Erythroblast (primary cell): Measurements from ENCODE around the gene VPS13C.

Source experiments
- DNase-seq, 2 experiments: peaks; one replicate each; lab custom pipeline; 2025; lab: John Stamatoyannopoulos, UW
- GATA1 ChIP-seq: IDR thresholded peaks from 2 replicates; pipeline ENCODE4 v1.6.1; 2011; ENCODE audit warnings: low read depth, mild to moderate bottlenecking, control low read depth, low read length, moderate library complexity
- POLR2A ChIP-seq: IDR thresholded peaks from 2 replicates; pipeline ENCODE4 v1.6.1; 2011; ENCODE audit warnings: mild to moderate bottlenecking, low read length

Gene VPS13C

DNA sequence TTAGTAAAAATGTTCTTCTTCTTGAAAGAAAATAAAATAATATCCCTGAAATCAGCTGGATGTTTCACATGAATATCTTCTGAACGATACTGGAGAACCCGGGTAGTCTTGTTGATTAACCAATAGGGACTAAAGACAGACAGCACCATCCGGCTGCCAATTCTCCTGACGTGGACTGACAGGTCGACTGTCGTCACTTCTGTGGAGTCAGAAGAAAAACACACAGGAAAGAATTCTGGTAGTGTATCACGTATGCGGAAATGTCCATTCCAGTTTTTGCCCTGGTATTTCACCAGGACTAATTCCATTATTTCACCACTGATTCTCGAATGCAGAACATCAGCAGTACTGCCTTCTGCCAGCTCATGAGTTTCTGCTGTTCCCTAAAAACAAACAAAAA, 144.6 kb downstream of the VPS13C start:
- no peak for DNase-seq
- TF ChIP-seq POLR2A: no peak

DNA sequence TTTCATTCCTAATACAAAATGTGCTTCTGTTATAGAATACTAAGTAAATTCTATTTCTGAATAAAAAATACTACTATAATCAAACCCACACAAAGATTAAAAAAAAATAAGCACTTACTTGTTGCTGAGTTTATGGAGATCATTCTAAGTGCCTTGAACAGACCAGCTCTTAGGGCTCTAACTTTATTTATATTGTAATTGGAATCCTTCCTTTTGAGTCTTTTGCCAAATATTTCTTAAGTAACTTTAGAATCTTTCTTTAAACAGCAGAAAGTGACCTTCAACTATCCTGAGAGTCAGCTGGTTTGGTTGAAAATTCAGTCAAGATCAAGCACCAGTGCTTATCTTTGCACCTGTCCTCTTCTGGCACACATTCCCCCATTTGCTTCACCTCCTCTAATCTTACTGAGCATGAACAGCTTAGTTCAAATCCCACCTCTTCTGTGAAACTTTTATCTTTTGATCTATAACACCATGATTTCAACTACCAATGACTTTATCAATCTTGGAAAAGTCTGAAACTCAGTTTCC, 149.3 kb downstream of the VPS13C start:
- DNase-seq: peak in 1 of 2 experiments; percentile 30
- TF ChIP-seq GATA1 (no peak), POLR2A (no peak)

DNA sequence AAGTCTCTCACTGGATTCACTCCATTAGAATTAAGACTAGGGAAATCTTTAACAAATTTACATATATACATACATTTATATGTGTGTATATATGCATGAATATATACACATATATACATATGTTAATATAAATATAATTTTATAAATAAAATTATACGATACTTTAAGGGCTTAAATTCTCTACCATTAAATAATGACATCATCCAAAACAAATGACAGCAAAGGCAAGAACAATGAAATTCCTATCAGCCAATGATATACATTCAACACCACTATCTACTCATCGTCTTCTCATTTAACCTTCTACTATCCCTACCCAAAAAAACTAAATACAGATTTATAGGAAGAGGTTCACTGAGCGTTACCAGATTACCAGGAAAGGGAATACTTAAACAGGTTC, 152.0 kb downstream of the VPS13C start:
- TF ChIP-seq POLR2A (no peak), GATA1 (no peak)
- no peak for DNase-seq

DNA sequence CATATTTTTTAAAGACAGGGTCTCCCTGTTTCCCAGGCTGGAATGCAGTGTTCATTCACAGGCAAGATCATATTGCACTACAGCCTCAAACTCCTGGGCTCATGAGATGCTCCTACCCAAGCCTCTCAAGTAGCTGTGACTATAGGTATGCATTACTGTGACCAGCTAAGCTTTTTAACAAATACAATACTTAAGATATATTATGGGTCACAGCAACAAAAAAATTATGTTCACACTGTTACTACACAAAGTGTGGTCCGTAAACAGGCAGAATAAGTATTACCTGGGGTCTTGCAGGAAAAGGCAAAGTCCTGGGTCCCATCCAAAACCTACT, 152.5 kb downstream of the VPS13C start:
- DNase-seq: no peak
- TF ChIP-seq GATA1 (no peak), POLR2A (no peak)

DNA sequence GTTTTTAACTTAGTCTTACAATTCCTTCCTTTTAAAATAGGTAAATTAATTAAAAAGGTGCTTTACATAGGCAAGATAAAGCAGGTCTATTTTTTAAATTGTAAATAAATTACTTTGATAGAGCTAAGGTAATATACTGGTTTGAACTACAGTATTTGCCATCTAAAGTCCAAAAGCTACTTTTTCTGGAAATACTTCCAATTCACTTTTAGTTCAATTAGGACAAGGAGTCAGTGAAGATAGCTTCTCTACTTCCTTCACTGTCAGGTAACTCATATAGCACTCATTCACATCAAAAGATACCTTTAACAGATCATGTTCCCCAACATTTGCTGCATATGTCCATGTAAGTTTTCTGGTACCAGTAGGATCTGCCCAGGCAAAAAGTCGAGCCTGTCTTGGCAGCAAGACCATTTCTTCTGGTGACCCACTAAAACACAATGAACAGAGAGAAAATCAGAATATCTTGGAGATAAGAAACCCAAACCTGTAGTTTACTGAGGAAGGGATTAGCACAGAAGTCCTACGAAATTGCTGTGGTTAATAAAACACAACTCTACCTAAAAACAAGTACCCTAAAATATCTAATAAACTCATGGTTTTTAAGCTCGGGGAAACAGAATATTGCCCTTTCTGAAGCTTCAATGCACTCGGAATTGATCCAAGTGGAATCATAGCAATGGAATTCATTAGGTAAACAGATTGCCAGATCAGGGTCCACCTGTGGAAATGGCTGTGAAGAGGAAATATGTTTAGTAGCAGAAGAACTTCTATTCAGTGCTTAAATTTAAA, 153.1 kb downstream of the VPS13C start:
- DNase-seq: no peak
- no peak for TF ChIP-seq GATA1
- TF ChIP-seq POLR2A: no peak

DNA sequence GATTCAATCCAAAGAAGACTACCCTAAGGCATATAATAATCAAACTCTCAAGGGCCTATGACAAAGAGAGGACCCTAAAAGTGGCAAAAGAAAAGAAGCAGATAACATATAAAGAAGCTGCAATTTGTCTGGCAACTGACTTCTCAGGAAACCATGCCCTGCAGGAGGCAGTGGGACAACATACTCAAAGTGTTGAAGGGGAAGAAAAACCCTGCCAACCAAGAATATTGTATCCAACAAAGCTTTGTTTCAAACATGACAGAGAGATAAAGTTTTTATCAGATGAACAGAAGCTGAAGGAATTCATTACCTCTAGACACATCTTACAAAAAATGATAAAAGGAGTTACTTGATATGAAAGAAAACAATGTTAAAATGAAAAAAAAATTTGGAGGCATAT, 167.1 kb downstream of the VPS13C start:
- TF ChIP-seq GATA1 (no peak), POLR2A (no peak)
- DNase-seq: peak in 1 of 2 experiments; percentile 5

DNA sequence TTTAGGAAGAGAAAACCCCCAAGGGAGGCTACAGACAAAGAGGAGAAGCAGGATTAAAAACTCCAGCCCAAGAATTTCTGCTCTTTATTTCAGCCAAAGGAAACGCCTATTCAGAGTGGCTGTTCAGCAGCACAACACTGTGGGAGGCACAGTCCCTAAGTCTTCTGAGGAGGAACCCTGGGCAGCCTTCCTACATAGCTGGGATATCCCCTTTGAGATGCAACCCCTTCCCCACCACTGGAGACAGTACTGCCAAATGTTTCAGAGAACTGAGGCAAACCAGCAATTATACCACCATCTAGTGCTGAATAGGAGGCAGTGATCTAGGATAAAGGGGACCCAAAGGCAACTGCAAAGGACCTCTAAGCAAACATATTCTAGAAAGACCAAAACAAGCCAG, 168.1 kb downstream of the VPS13C start:
- TF ChIP-seq POLR2A: no peak
- no peak for TF ChIP-seq GATA1
- DNase-seq: no peak

DNA sequence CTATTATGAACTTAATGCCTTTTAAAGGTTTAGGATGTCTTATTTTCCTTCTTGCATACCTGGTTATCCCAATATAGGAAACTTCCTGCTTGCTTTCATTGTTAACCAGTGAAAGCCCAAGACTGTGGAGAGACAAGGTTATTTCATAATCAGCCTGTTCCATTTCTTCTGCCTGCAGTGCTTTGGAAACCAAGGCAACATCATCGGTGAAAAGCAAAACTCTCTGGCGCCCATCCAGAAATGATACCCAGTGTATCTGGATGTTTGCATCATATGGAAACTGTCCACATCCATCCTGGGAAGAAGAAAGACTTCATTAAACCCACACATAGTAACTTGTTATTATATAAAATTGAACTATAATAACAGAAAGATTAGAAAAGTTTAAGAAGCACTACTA, 170.1 kb downstream of the VPS13C start:
- DNase-seq: no peak

DNA sequence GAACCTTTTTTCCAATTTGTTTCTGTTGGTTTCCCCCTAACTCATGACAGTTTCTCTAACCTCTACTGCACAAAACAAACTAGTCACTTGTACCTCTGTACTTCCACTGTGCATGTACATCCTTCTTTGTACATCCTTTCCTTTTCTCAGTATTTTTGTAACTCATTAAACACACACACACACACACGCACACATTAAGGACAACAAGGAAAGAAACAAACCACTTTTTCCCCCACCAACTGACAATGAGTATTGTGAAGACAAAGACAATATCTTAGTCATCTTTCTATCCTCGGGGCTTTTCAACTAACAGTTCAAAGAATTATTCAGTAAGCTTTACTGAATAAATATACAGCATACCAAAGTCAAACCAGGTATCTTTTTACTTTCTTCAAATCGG, 170.5 kb downstream of the VPS13C start:
- DNase-seq: no peak
- TF ChIP-seq POLR2A: no peak
- no peak for TF ChIP-seq GATA1

More for the DNA sequence above, 170.1 kb downstream of the VPS13C start:
- TF ChIP-seq GATA1: no peak
- TF ChIP-seq POLR2A: no peak

DNA sequence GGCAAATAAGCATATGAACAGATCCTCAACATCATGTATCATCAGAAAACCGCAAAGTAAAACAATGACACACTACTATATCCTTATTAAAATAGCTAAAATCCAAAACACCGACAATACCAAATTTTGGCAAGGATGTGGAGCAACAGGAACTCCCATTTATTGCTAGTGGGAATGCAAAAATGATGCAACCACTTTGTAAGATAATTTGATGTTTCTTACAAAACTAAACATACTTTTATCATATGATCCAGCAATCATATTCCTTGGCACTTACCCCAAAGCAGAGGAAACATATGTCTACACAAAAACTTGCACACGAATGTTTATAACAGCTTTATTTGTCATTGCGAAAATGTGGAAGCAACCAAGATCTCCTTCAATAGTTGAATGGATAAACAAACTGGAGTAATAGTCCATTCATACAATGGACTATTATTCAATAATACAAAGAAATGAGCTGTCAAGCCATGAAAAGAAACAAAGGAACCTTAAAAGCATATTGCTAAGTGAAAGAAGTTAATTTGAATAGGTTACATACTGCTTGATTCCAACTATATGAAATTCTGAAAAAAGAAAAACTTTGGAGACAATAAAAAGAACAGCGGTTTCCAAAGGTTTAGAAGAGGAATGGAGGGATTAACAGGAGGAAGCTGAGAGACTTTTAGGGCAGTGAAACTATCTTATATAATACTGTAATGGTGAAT, 172.0 kb downstream of the VPS13C start:
- DNase-seq: peak in 1 of 2 experiments; percentile 19
- no peak for TF ChIP-seq GATA1
- TF ChIP-seq POLR2A: no peak

DNA sequence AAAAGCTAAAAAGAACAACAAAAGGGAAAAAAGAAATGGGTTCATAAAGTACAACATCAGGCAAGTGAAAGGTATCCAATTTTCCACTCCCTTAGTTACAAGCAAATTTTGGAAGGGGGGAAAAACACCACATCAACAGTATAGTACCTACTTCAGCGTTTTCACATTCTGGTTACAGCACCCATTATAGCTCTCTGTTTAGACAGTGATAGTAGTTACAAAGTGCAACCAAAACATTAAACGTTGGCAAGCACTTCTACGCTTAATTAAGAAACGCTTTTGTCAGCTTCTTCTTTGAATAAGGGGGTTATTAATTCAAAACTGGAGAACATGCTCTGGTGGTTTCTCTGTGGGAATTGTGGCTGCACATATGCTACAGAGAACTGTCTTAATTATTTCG, 180.2 kb downstream of the VPS13C start:
- no peak for DNase-seq
- no peak for TF ChIP-seq GATA1
- TF ChIP-seq POLR2A: no peak

DNA sequence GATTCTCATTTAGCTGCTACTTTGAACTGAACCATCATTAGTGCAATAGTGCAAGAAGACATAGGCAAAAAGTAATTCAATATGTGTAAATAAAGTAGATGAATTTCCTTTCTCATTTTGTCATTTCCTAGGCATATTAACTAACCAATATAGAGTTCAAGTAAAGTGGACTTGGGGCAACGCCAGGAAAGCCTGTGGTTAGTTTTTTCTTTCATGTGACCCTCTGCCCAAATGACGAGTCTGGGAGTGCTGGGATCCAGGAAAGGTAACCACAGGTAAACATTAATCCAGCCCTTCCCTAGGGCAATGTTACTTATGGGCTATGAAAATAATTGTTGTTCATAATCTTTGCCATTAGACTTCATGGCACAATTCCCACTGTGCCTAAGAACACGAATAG, 181.0 kb downstream of the VPS13C start:
- no peak for DNase-seq
- TF ChIP-seq GATA1: no peak
- TF ChIP-seq POLR2A: no peak

DNA sequence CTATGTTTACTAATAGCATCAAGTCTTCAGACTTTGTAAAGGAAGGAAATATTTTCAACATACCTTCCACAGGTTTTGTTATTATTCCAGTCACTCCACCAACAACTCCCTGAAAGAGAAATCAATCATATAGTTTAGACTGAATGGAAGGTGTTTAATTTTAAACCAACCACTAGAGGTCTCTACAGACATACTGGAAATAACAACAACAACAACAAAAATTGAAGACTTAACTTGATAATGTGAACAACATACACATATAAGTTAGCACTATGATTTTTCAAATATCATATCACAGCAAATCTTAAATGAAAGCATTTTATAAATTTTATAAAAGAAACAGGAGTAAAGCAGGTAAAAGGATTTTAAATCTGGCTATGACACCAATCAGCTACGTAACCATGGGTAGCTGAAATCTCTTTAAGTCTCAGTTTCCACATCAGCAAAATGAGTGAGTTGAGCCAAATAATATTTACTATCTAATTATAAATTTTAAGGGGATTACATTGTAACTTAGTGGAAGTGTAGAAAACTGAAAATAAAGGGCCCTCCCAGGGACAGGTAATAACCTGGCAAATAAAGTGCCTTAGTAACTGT, 188.2 kb downstream of the VPS13C start:
- peak; percentile 26 to 44 for DNase-seq
- TF ChIP-seq POLR2A (no peak), GATA1 (no peak)

DNA sequence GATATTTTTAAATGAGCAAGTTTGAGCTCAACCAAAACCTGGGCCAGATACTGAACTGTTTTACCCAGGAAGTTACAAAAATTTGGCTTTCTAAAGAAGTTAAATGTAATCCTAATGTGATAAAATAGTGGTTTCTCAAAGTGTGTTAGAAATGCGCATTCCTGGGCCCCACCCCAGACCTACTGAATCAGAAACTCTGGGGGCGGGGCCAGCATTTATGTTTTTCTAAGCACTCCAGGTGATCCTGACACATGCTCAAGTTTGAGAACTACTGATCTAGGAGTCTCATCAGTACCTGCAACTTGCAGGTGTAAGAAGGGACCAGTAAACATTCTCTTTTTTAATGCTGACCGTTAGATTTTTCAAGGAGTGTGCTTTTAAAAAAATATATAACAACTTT, 190.6 kb downstream of the VPS13C start:
- no peak for TF ChIP-seq POLR2A
- no peak for TF ChIP-seq GATA1
- no peak for DNase-seq
